ENCODE results near the gene ADGRL1. TPM values are rescaled to one million over a fixed set of nuclear protein-coding genes. Genes with fewer than 3 reads are reported as not detected.
"Not testable (repeated sequence)": the region's sequence is repeated elsewhere in the genome, so short reads cannot be mapped to it uniquely, and the experiment has no call there.

The ADGRL1 gene
- total and polyA plus RNA-seq, 2 of the 8 experiments (the other 6 are each of a cell fraction or from before 2014, with no cell fraction given), result 95.6 to 112 TPM

GRCh38 chr19:14204676-14205451, 1.1 kb downstream of the ADGRL1 start:
- ChIA-PET CTCF (ENCODE audit: partially characterized antibody) (interaction anchor here (1.1 to 13.2 kb wide), 2 partner anchors 31 to 145 kb away, joined by 3 to 171 read pairs; no protein-coding TSS in a partner anchor), POLR2A (ENCODE audit: partially characterized antibody) (interaction anchor here (0.7 kb wide), 2 partner anchors 43 to 206 kb away, joined by 3 to 4 read pairs; no protein-coding TSS in a partner anchor)
- H3K27ac ChIP-seq (ENCODE audit: low read depth, low read length), result peak overlapping the region; percentile 58
- not testable (repeated sequence) for H3K14ac ChIP-seq (ENCODE audit: insufficient read length); H3K23ac ChIP-seq (ENCODE audit: insufficient read length); H3K79me1 ChIP-seq (ENCODE audit: low read depth, low read length); H2BK20ac ChIP-seq (ENCODE audit: low read length); H3K27me3 ChIP-seq (replicated peaks in 1 of 4; ENCODE audit: control insufficient read depth in 3 of 4, extremely low read depth in 1 of 4, insufficient read depth in 3 of 4, low read length in 3 of 4); H4K91ac ChIP-seq (replicated peaks; ENCODE audit: insufficient read length, low read length); H2BK12ac ChIP-seq (ENCODE audit: low read depth, low read length); H3K36me3 ChIP-seq (ENCODE audit: control insufficient read depth in 2 of 4, insufficient read depth in 4 of 4, low read length in 3 of 4); H2BK15ac ChIP-seq (ENCODE audit: low read length); H2AK5ac ChIP-seq (ENCODE audit: low read depth, low read length); H3K23me2 ChIP-seq (ENCODE audit: low read depth, low read length); H2BK120ac ChIP-seq (replicated peaks; ENCODE audit: low read depth, low read length); H3K9me3 ChIP-seq (ENCODE audit: insufficient read depth in 2 of 2, low read depth in 1 of 2, low read length in 1 of 2); H3K56ac ChIP-seq (replicated peaks; ENCODE audit: insufficient read length, low read depth, low read length); H4K20me1 ChIP-seq (replicated peaks in 1 of 2; ENCODE audit: control insufficient read depth in 1 of 2, insufficient read depth in 2 of 2, low read length in 2 of 2); H3K4ac ChIP-seq (replicated peaks; ENCODE audit: insufficient read length, low read depth, low read length); FAIRE-seq; H2AFZ ChIP-seq (ENCODE audit: low read length)
- 2% methylated on average over 22 of the region's 28 CpGs; no CpG with 5 or more reads in 1 of the 2 experiments for WGBS, 2 experiments (ENCODE audit: extremely low coverage in 1 of 2, insufficient coverage in 1 of 2, insufficient read length in 1 of 2, insufficient replicate concordance in 2 of 2, low coverage in 1 of 2, low lambda C conversion rate in 2 of 2, missing lambda C conversion rate in 1 of 2)
- TF ChIP-seq RBBP5 (IDR thresholded peaks at IDR 0.05; ENCODE audit: borderline replicate concordance, low read depth, low read length) (0 out of 2 replicates have a peak, but pooled peaks have one; percentile 49), MAX (IDR thresholded peaks at IDR 0.05) (0 out of 2 replicates have a peak, but pooled peaks have one; percentile 29), SIN3A (conservative IDR thresholded peaks at IDR 0.05 in 1 of 2, IDR thresholded peaks at IDR 0.05 in 1 of 2; ENCODE audit: low read depth in 1 of 2, low read length in 2 of 2) (peak in 1 of 2 experiments; percentile 55; a peak in 1 of 4 replicates), YY1 (IDR thresholded peaks at IDR 0.05; ENCODE audit: low read depth, low read length) (peak; percentile 95), SAP30 (IDR thresholded peaks at IDR 0.05; ENCODE audit: insufficient read depth, insufficient replicate concordance, low read length) (peak; percentile 48)
- peak overlapping the region; percentile 85; the same call in 1 of the 2 replicates for H2BK5ac ChIP-seq (ENCODE audit: low read depth, low read length)
- peak overlapping the region; percentile 64 to 84 (median 72) for H3K4me3 ChIP-seq (ENCODE audit: extremely low read depth in 1 of 4, insufficient read depth in 2 of 4, low read depth in 3 of 4, low read length in 4 of 4)
- peak in 1 of 2 experiments; percentile 73 for DNase-seq (ENCODE audit: low read depth in 1 of 2, low spot score in 2 of 2)
- peaks cover 0 to 28% (median 17%) of the 10 kb centered on the region in 4 experiments; a peak in 6 of 7 replicates for H3K4me1 ChIP-seq (replicated peaks in 1 of 4; ENCODE audit: control insufficient read depth in 3 of 4, insufficient read depth in 4 of 4, low read length in 3 of 4)
- H4K8ac ChIP-seq (ENCODE audit: extremely low read depth, insufficient read depth, low read length), result 0 out of 2 replicates have a peak overlapping the region, but pooled peaks have one; percentile 14
- H3K18ac ChIP-seq (ENCODE audit: extremely low read depth, low read length), result peak overlapping the region; percentile 71
- peak overlapping the region in 3 of 4 experiments; percentile 32 to 64 (median 45); a peak in 5 of 7 replicates for H3K9ac ChIP-seq (replicated peaks in 1 of 4; ENCODE audit: extremely low read depth in 1 of 4, low read depth in 3 of 4, low read length in 3 of 4)
- H4K5ac ChIP-seq (ENCODE audit: insufficient read length, low read depth, low read length), result peak overlapping the region; percentile 86
- H3K4me2 ChIP-seq (ENCODE audit: insufficient read depth in 1 of 2, low read depth in 2 of 2, low read length in 2 of 2), result peak overlapping the region; percentile 82 to 89
- peaks cover 29 to 57% of the 10 kb centered on the region in 2 experiments for H3K79me2 ChIP-seq (ENCODE audit: control insufficient read depth in 1 of 2, insufficient read depth in 2 of 2, low read length in 2 of 2)
